Measurements from ENCODE around the gene FAM217B.

FAM217B gene

GRCh38 chr20:59940129-59940955 is at the start of gene FAM217B, which contains the start of gene PPP1R3D:
TSS of gene FAM217B (plus strand) at chr20:59940389. CDS start at chr20:59943944, 3,555 bp downstream.
TSS of gene PPP1R3D (minus strand) at chr20:59940305. CDS start at chr20:59939931, 374 bp downstream.
- peak within 1 kb of the TSS; percentile 87 for H3K4me3 ChIP-seq (ENCODE audit: low read depth, low read length)

- H3K4me3 ChIP-seq (ENCODE audit: low read depth, low read length) = no peak overlapping the region
Measured at GRCh38 chr20:59891581-59891980, 48.6 kb upstream of the FAM217B start.

GRCh38 chr20:59895908-59896307 is 44.3 kb upstream of the FAM217B start:
- H3K4me3 ChIP-seq (ENCODE audit: low read depth, low read length) = no peak overlapping the region

GRCh38 chr20:59902470-59902869 is 37.7 kb upstream of the FAM217B start:
- no peak overlapping the region for H3K4me3 ChIP-seq (ENCODE audit: low read depth, low read length)

- H3K4me3 ChIP-seq (ENCODE audit: low read depth, low read length) = no peak overlapping the region
Measured at GRCh38 chr20:59903621-59904020, 36.6 kb upstream of the FAM217B start.

GRCh38 chr20:59908855-59909254 is 31.3 kb upstream of the FAM217B start:
- no peak overlapping the region for H3K4me3 ChIP-seq (ENCODE audit: low read depth, low read length)

- no peak overlapping the region for H3K4me3 ChIP-seq (ENCODE audit: low read depth, low read length)
Measured at GRCh38 chr20:59911041-59911440, 29.1 kb upstream of the FAM217B start.

- no peak overlapping the region for H3K4me3 ChIP-seq (ENCODE audit: low read depth, low read length)
Measured at GRCh38 chr20:59912609-59913008, 27.6 kb upstream of the FAM217B start.

GRCh38 chr20:59920944-59921343 is 19.2 kb upstream of the FAM217B start:
- H3K4me3 ChIP-seq (ENCODE audit: low read depth, low read length) = no peak overlapping the region

- no peak overlapping the region for H3K4me3 ChIP-seq (ENCODE audit: low read depth, low read length)
Measured at GRCh38 chr20:59923514-59923913, 16.7 kb upstream of the FAM217B start.

GRCh38 chr20:59925359-59925758 is 14.8 kb upstream of the FAM217B start:
- no peak overlapping the region for H3K4me3 ChIP-seq (ENCODE audit: low read depth, low read length)

- no peak overlapping the region for H3K4me3 ChIP-seq (ENCODE audit: low read depth, low read length)
Measured at GRCh38 chr20:59925899-59926298, 14.3 kb upstream of the FAM217B start.

GRCh38 chr20:59931511-59932312 is 8.5 kb upstream of the FAM217B start:
- H3K4me3 ChIP-seq (ENCODE audit: low read depth, low read length) = no peak overlapping the region

GRCh38 chr20:59932616-59933295 is 7.4 kb upstream of the FAM217B start:
- H3K4me3 ChIP-seq (ENCODE audit: low read depth, low read length) = no peak overlapping the region

GRCh38 chr20:59933296-59933848 is 6.8 kb upstream of the FAM217B start, which contains the start of gene SYCP2:
TSS of gene SYCP2 (minus strand) at chr20:59933637. CDS start at chr20:59922413, 11,224 bp downstream.
- peak within 1 kb of the TSS; percentile 13 for H3K4me3 ChIP-seq (ENCODE audit: low read depth, low read length)

- H3K4me3 ChIP-seq (ENCODE audit: low read depth, low read length) = peak overlapping the region; percentile 13
Measured at GRCh38 chr20:59933849-59934585, 6.2 kb upstream of the FAM217B start.

GRCh38 chr20:59935457-59936185 is 4.6 kb upstream of the FAM217B start:
- no peak overlapping the region for H3K4me3 ChIP-seq (ENCODE audit: low read depth, low read length)

GRCh38 chr20:59936409-59936808 is 3.8 kb upstream of the FAM217B start:
- H3K4me3 ChIP-seq (ENCODE audit: low read depth, low read length) = no peak overlapping the region

- H3K4me3 ChIP-seq (ENCODE audit: low read depth, low read length) = no peak overlapping the region
Measured at GRCh38 chr20:59937150-59937549, 3.0 kb upstream of the FAM217B start.

All from iPS-11a (cell line).